SK-MEL-5 (cell line): Measurements from ENCODE around the gene COL5A1. TPM values are rescaled to one million over a fixed set of nuclear protein-coding genes. Genes with fewer than 3 reads are reported as not detected.

Source experiments
- DNase-seq: peaks from one replicate; pipeline ENCODE4 v3.0.0-alpha.2; 2016; ENCODE audit warnings: low read depth, low spot score
- in situ Hi-C: cut with HindIII; loops from 2 replicates; pipeline ENCODE4 v1.10.0; 2016; ENCODE audit warnings: low sequenced_read_pairs, high pct_unique_total_duplicates, low pct_unique_long_range_greater_than_20kb
- polyA plus RNA-seq, 2 experiments: library from polyadenylated mRNA; depleted of rRNA; stranded (reverse); fragments of >200 nt; gene quantifications; 2 replicates each; pipeline ENCODE4 v1.2.3, GENCODE V29; 2015
- total RNA-seq: library from RNA; depleted of rRNA; stranded (reverse); fragments of >200 nt; shearing (Covaris generic); gene quantifications from 2 replicates; pipeline ENCODE4 v1.2.3, GENCODE V29; 2014; rRNA removed

COL5A1 gene
- not detected in 2 replicates for total RNA-seq
- polyA plus RNA-seq (2015; cell fraction: cytosol; rRNA removed) = not detected in 2 replicates
- 0.16 TPM in 1 of 2 replicates, not detected in the other for polyA plus RNA-seq (2015; cell fraction: nucleus; rRNA removed)

DNA sequence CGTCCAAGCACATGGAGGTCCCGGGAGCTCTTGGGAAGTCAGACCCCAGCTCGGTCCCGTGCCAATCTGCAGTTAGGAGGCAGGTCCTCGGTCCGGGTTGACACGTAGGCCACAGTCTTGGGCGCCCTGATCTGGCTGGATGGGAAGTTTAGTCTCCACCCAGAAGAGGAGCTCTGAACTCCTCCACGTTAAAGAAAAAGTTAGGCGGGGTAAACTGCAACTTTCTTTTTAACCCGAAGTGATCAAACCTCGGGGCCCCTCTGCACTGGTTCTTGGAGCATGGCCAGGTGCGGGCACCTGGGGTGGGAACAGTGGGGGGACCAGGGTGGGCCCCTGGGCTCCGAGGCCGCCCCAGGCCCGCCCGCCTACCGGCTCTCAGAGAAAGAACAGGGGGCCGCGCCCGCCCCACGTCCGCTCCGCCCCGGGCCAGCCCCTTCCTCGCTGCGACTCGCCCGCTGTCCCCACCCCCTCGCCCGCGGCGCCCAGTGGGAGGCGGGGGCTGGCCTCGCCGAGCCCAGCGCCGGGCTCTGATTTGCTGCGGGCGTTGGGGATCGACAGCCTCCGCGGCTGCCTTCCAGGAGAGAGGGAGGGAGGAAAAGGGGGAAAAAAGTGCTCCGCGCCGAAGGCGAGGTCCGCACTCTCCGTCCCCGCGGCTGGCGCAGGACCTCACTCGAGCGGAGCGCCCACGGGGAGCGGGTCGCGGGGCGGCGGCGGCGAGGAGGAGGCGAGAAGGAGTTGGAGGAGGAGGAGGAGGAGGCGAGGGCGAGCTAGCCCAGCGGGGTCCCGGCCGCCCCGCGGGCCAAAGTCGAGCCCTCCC is at the start of gene COL5A1:
Gene COL5A1 (plus strand): TSS at position 631 of the 817 bp plus-strand sequence. CDS start 385 bp downstream, outside the sequence.
- in situ Hi-C loops = no loop called here
- peak; percentile 56 for DNase-seq

GRCh38 chr9:134592018-134592818 is 49.4 kb upstream of the COL5A1 start:
- DNase-seq = no peak
- in situ Hi-C loops = no loop called here

DNA sequence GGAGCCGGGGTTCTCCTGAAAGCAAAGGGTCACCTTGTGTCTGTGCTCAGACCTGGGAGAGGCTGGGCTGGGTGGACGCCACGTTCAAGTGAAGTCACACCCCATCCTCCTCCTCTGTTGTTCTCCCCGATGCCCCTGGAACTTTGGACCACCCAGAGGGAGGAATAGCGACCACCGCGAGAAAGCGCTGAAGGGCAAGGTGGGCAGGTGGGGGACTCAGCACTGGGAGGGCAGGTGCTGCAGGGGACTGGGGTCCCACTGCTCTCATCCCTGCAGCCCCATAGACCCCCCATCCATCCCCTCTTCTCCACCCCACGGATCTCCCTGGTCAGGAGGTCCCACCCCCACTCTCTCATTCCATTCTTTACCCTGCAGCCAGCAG is 48.8 kb upstream of the COL5A1 start:
- in situ Hi-C loops = no loop called here
- DNase-seq = no peak

DNA sequence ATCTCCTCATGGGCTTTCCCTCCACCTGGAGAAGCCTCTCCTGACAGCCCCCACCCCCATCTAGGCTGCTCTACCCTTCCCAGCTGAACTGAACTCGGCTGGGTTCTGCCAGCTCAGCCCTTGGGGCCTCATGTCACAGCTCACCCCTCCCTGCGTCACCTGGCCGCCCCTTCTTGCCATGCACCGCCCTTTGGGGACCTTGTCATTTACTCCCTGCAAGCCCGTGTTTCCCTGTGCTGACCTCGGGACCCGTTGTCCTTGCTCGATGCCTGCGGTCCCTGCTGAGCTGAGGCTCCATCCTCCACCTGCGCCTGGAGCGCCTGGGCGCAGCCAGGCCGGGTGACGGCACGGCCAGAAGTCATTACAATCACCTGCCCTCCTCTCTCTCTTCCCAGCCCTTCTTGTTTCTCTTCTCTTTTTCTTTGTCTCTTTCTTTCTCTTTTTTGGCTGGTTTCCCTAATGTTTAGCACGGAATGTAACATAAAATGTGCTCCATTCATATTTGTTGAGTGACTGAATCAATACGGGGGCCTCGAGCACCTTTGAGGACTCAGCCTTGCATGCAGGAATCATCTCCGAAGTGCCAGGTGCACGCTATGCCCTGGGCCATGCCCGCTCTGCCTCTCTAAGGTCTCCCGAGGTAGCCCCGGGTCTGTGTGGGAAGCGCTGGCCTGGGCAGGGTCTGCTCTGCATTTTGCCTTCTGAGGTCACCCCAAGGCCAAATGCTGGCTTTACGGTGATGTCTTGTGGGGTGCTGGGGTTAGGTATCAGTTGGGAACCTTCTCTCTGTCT is 48.1 kb upstream of the COL5A1 start:
- in situ Hi-C loops = no loop called here

DNA sequence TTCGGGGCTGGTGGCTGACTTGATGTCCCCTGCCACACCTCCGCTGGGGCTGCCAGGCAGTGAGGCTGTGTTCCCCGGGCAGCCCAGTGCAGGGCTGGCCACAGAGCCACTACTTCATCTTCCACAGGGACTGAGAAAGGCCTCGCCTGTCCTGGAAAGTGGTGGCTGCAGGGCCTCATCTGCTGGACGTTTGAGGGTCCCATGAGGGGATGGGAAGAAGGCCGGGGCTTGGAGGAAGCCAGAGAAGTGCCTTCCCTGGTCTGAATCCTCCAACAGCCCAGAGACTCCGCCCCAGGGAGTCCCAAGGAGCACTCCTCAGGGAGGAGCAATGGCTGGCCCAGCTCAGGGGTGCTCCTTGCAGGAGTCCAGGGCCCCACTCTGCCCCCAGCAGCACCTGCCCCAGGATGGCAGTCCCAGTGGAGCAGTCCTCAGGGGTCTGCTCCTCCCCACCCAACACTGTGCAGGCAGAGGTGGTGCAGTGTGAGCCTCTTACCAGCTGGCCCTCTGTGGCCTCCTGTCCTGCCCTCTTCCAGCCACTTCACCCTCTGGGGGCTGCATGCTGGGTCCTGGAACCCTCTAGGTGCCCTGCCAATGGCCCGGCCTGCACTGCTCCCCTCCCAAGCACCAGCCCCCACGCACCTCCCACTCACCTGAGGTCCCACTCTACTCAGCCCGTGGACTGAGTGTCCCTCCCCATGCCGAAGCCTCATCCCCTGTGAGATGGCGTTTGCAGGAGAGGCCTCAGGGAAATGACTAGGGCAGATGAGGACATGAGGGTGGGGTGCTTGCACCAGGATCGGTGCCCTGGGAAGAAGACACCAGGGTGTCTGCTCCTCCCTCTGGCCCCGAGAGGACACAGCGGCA is 47.3 kb upstream of the COL5A1 start:
- in situ Hi-C loops = no loop called here
- DNase-seq = no peak

More for the DNA sequence above, 48.1 kb upstream of the COL5A1 start:
- DNase-seq = no peak

- no peak for DNase-seq
- in situ Hi-C loops = no loop called here
These were observed 46.6 kb upstream of the COL5A1 start for GRCh38 chr9:134595014-134595413.

DNA sequence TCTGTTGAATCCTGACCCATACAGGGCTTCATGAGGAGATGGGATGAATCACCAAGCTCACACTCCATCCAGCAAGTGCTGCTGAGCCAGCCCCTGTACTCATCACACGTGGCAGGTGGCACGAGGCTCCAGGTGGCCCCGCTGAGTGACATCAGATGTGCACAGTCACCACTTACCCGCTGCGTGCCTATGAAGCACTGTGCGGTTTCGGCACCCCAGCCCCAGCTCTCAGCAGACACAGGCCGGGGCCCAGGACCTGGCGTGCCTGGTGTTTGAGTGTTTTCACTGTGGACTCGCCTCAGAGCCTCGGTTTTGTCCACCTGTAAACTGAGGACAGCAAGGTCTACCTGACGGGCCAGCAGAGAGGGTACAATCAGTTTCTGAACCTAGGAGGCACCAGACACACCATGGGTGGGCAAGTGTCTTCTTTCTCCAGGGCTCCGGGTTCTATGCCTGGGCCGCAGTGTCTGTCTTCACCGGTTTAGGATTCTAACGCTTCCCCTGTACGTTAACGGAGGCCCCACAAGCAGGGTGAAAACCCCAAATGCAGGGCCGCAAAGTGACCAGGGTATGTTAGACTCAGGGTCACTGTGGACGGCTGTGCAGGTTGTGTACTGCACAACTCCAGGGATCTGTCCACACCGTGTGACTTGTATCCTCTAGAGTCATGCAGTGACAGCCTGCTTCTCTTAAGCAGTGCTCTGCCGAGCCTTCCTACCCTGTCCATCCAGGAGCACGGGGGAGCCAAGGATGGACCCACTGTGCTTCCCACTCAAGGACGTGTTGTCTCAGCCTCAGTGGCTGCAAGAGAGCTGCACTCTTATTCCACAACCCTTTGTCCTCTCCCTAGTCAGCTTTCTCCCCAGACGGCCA is 44.3 kb upstream of the COL5A1 start:
- in situ Hi-C loops = no loop called here
- DNase-seq = no peak

GRCh38 chr9:134597957-134598883 is 43.4 kb upstream of the COL5A1 start:
- in situ Hi-C loops = no loop called here
- no peak for DNase-seq

DNA sequence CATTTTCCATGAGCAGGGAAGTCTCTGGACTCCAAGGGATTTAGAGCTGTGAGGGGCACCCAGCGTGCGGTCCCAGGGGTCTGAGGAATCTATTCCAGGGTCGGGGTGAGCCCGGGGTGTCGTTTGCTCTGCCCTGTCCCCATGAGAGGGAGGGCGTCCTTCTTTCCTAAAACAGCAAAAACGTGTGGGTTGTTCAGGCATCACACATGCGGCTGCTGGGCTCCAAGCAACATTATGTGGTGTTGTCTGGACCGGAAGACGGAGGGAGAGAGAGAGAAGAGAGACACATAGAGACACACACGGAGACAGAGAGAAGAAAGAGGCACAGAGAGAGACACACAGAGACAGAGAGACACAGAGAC is 42.7 kb upstream of the COL5A1 start:
- in situ Hi-C loops = no loop called here
- DNase-seq = no peak

GRCh38 chr9:134600371-134600770 is 41.2 kb upstream of the COL5A1 start:
- in situ Hi-C loops = no loop called here
- no peak for DNase-seq

GRCh38 chr9:134600836-134601638 is 40.6 kb upstream of the COL5A1 start:
- in situ Hi-C loops = no loop called here
- DNase-seq = no peak

DNA sequence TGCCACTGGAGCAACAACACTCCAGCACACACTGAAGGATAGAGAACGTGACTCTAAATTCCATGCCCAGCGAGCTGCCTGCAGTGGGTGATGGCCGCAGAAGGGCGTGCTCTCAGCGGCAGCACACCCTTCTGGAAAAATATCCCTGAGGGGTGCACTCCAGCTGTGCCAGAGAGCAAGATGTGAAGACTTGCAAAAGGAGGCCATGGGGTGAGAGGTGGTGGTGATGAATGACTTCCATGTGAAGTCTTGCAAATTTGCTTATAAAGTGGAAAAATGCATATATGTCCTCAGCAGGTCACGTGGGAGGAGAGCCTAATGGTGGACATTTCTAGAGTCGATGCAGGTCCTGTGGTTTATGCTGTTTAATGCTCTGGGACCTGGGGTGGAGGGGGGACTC is 39.8 kb upstream of the COL5A1 start:
- DNase-seq = no peak
- in situ Hi-C loops = no loop called here

GRCh38 chr9:134602547-134603362 is 38.8 kb upstream of the COL5A1 start:
- in situ Hi-C loops = no loop called here
- no peak for DNase-seq

- DNase-seq = no peak
- in situ Hi-C loops = no loop called here
These were observed 36.8 kb upstream of the COL5A1 start for GRCh38 chr9:134604834-134605233.
